Measurements from ENCODE around the gene EPHA7. TPM values are rescaled to one million over a fixed set of nuclear protein-coding genes. Genes with fewer than 3 reads are reported as not detected.

EPHA7 gene
- total RNA-seq, 1 experiment from 2014 or later: 10.7 TPM

DNA sequence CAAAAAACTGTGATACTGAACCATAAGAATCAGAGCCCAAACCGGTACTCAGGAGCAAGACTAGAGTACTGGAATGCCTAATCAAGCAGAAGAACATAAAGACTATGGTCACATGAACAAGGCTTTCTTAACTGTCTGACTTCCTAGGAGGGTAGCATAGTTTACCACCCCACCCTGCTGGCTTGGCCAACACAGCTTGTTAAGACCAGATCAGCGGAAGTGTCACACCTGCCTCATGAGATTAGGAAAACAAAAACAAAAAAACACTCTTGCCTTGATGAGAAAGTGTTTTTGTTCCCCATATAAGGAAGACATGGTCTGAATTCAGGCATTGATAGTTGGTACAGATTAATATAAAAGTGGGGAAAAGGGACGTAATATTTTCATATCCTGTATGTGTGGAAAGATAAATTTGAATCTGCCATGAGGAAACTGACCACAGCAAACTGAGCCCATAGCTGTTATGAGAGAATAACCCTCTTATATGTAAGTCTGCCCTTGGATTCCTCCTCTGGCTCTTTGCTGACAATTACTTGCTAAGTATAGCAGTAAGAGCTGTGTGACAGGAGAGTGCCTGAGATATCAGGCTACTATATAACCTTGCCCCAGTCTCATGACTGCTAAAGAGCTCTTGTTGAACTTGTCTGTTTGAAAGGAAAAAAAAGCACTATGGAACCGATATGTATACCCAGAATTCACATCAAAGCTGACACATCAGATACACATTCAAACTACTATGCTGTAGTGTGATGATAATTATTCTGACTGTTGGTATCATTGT lies 197.1 kb downstream of the EPHA7 start:
- no peak for DNase-seq (ENCODE audit: low spot score)
- Histone ChIP-seq H3K4me3 (ENCODE audit: low read depth, low read length, poor library complexity, severe bottlenecking) (no peak overlapping the region), H3K4me1 (ENCODE audit: insufficient read depth, low read length, poor library complexity, severe bottlenecking) (no peaks in the 10 kb centered on the region), H3K36me3 (ENCODE audit: insufficient read depth, low read length, poor library complexity, severe bottlenecking) (no peaks in the 10 kb centered on the region), H3K27ac (ENCODE audit: low read depth, low read length, poor library complexity, severe bottlenecking) (no peak overlapping the region), H3K9me3 (ENCODE audit: low read depth, low read length, poor library complexity, severe bottlenecking) (no peaks in the 10 kb centered on the region), H3K27me3 (replicated peaks; ENCODE audit: insufficient read depth, low read depth, low read length, poor library complexity) (no peaks in the 10 kb centered on the region)
- no TSS peak for BruUV-seq (replicated peaks)
- TF ChIP-seq, protein P1, sequence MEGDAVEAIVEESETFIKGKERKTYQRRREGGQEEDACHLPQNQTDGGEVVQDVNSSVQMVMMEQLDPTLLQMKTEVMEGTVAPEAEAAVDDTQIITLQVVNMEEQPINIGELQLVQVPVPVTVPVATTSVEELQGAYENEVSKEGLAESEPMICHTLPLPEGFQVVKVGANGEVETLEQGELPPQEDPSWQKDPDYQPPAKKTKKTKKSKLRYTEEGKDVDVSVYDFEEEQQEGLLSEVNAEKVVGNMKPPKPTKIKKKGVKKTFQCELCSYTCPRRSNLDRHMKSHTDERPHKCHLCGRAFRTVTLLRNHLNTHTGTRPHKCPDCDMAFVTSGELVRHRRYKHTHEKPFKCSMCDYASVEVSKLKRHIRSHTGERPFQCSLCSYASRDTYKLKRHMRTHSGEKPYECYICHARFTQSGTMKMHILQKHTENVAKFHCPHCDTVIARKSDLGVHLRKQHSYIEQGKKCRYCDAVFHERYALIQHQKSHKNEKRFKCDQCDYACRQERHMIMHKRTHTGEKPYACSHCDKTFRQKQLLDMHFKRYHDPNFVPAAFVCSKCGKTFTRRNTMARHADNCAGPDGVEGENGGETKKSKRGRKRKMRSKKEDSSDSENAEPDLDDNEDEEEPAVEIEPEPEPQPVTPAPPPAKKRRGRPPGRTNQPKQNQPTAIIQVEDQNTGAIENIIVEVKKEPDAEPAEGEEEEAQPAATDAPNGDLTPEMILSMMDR (conservative IDR thresholded peaks at IDR 0.05; ENCODE audit: low read depth, low read length): no peak
- no peak for TF ChIP-seq EZH2 (IDR thresholded peaks at IDR 0.05; ENCODE audit: borderline replicate concordance, low read depth, low read length, poor library complexity, severe bottlenecking)
- ChIA-PET CTCF (no interaction called here), POLR2A (ENCODE audit: low non-redundant PET) (no interaction called here)
- intact Hi-C loops (cut with micrococcal nuclease; ENCODE audit: unreplicated experiment): no loop called here

DNA sequence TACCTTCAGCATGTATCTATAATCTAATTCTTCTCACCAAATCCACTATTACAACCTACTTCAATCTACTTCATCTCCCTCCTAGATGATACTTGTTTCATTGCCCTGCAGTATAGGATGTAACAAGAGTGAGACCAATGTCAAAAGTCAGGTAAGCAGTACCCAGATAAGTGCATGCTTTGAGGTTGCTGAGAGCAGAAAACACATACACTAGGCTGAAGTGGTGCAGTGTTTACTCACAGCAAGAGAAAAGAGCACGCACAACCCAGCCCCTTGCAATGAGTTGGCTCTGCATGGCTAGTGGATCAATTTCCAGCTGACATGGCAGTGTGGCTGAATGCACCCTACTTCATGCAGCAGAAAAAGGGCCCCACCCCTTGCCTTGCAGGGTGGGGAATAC lies 199.9 kb downstream of the EPHA7 start:
- H3K27ac ChIP-seq (ENCODE audit: low read depth, low read length, poor library complexity, severe bottlenecking): no peak overlapping the region
- H3K4me3 ChIP-seq (ENCODE audit: low read depth, low read length, poor library complexity, severe bottlenecking): no peak overlapping the region
- no peaks in the 10 kb centered on the region for H3K36me3 ChIP-seq (ENCODE audit: insufficient read depth, low read length, poor library complexity, severe bottlenecking)
- ChIA-PET POLR2A (ENCODE audit: low non-redundant PET) (no interaction called here), CTCF (no interaction called here)
- intact Hi-C loops (cut with micrococcal nuclease; ENCODE audit: unreplicated experiment): no loop called here
- H3K27me3 ChIP-seq (replicated peaks; ENCODE audit: insufficient read depth, low read depth, low read length, poor library complexity): no peaks in the 10 kb centered on the region
- no peaks in the 10 kb centered on the region for H3K4me1 ChIP-seq (ENCODE audit: insufficient read depth, low read length, poor library complexity, severe bottlenecking)
- TF ChIP-seq, protein P1 (conservative IDR thresholded peaks at IDR 0.05; ENCODE audit: low read depth, low read length): no peak
- TF ChIP-seq EZH2 (IDR thresholded peaks at IDR 0.05; ENCODE audit: borderline replicate concordance, low read depth, low read length, poor library complexity, severe bottlenecking): no peak
- DNase-seq (ENCODE audit: low spot score): no peak
- H3K9me3 ChIP-seq (ENCODE audit: low read depth, low read length, poor library complexity, severe bottlenecking): peaks cover 3% of the 10 kb centered on the region
- no TSS peak for BruUV-seq (replicated peaks)

DNA sequence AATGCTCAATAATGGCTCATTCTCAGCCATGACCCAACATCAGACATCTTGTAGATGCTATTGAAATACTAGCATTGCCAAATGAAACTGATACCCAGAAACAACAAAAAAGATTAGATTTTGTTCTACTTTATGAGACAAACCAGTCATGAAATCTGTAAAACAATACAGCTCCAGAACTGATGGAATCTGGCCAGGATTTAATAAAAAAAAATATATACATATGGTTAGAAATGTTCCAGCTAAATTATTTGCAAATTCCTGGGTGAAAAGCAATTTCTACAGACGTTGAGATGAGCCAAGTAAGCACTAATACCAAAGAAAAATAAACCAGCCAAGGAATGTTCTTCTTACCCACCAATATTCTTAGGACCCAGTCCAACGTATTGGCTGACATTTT lies 201.3 kb downstream of the EPHA7 start:
- intact Hi-C loops (cut with micrococcal nuclease; ENCODE audit: unreplicated experiment): no loop called here
- H3K27ac ChIP-seq (ENCODE audit: low read depth, low read length, poor library complexity, severe bottlenecking): no peak overlapping the region
- TF ChIP-seq, protein P1 (conservative IDR thresholded peaks at IDR 0.05; ENCODE audit: low read depth, low read length): no peak
- TF ChIP-seq EZH2 (IDR thresholded peaks at IDR 0.05; ENCODE audit: borderline replicate concordance, low read depth, low read length, poor library complexity, severe bottlenecking): no peak
- peaks cover 3% of the 10 kb centered on the region for H3K9me3 ChIP-seq (ENCODE audit: low read depth, low read length, poor library complexity, severe bottlenecking)
- H3K4me3 ChIP-seq (ENCODE audit: low read depth, low read length, poor library complexity, severe bottlenecking): no peak overlapping the region
- no TSS peak for BruUV-seq (replicated peaks)
- ChIA-PET POLR2A (ENCODE audit: low non-redundant PET) (no interaction called here), CTCF (no interaction called here)
- no peaks in the 10 kb centered on the region for H3K4me1 ChIP-seq (ENCODE audit: insufficient read depth, low read length, poor library complexity, severe bottlenecking)
- no peak for DNase-seq (ENCODE audit: low spot score)
- H3K36me3 ChIP-seq (ENCODE audit: insufficient read depth, low read length, poor library complexity, severe bottlenecking): no peaks in the 10 kb centered on the region
- H3K27me3 ChIP-seq (replicated peaks; ENCODE audit: insufficient read depth, low read depth, low read length, poor library complexity): no peaks in the 10 kb centered on the region

Measured in A673 (cell line).